SK-N-MC (cell line): ENCODE data around the gene MAML3.

Experiments used
- EZH2 ChIP-seq: fragments of 200-600 bp; sonication (generic); IDR thresholded peaks from one replicate; pipeline ENCODE4 v1.6.1; 2017; ENCODE audit warnings: antibody characterized with exemption
- FOXP2 ChIP-seq: optimal IDR thresholded peaks from 2 replicates; pipeline ENCODE3; 2011; ENCODE audit warnings: mild to moderate bottlenecking, moderate library complexity; ENCODE audit not compliant: insufficient read depth; ENCODE audit errors: extremely low read length, control extremely low read depth
- POLR2AphosphoS5 ChIP-seq: IDR thresholded peaks from 2 replicates; pipeline ENCODE4 v1.6.1; 2012; ENCODE audit warnings: mild to moderate bottlenecking, low read depth, low read length, borderline replicate concordance

- TF ChIP-seq POLR2AphosphoS5 (no peak), EZH2 (no peak), FOXP2 (no peak)
Observed at GRCh38 chr4:140046016-140046415, 108.0 kb downstream of the MAML3 start.
